Prostate gland (tissue), 2 donors: Measurements from ENCODE around the gene ZNF639. TPM values are rescaled to one million over a fixed set of nuclear protein-coding genes. Genes with fewer than 3 reads are reported as not detected.
"Not testable (repeated sequence)": the region's sequence is repeated elsewhere in the genome, so short reads cannot be mapped to it uniquely, and the experiment has no call there.

Experiments used
- DNase-seq: peaks from one replicate; pipeline ENCODE4 v3.0.0-alpha.2; 2019; ENCODE audit warnings: low spot score
- H3K27ac ChIP-seq, 2 donors: fragments of 200-600 bp; sonication (generic); 2 replicates each; pipeline ENCODE4 v1.5.1; 2017 to 2019
- H3K27me3 ChIP-seq: fragments of 200-600 bp; sonication (generic); replicated peaks from 2 replicates; pipeline ENCODE4 v1.5.1; 2019; ENCODE audit not compliant: insufficient read depth
- H3K36me3 ChIP-seq, 2 donors: fragments of 200-600 bp; sonication (generic); 1 replicate in 1 of 2; 2 replicates in 1 of 2; pipeline versions ENCODE4 v1.5.1 to v1.8.1; 2017 to 2019
- H3K4me1 ChIP-seq: fragments of 200-600 bp; sonication (generic); replicated peaks from 2 replicates; pipeline ENCODE4 v1.5.1; 2019
- H3K4me3 ChIP-seq, 2 donors: fragments of 200-600 bp; sonication (generic); 2 replicates each; pipeline ENCODE4 v1.5.1; 2017 to 2019
- H3K9me3 ChIP-seq: fragments of 200-600 bp; sonication (generic); 2 replicates; pipeline ENCODE4 v1.5.1; 2017
- POLR2A ChIP-seq: fragments of 450-650 bp; IDR thresholded peaks from one replicate; pipeline ENCODE4 v1.6.1; 2016; ENCODE audit warnings: antibody characterized with exemption, mild to moderate bottlenecking
- POLR2AphosphoS5 ChIP-seq: sonication (generic); formaldehyde crosslinking; IDR thresholded peaks from one replicate; pipeline ENCODE4 v1.6.1; 2017; ENCODE audit warnings: antibody characterized with exemption
- WGBS: methylation state at CpG from one replicate; pipeline ENCODE4 v1.1.5; 2018; 5-methylcytosine and 5-hydroxymethylcytosine counted together
- intact Hi-C: fragments of 100-400 bp; cut with DNase I; formaldehyde crosslinking; loops from one replicate; pipeline ENCODE4 v1.14.2; 2022
- total RNA-seq, 2 donors: library from RNA; depleted of rRNA; stranded (reverse); fragments of >200 nt; gene quantifications; one replicate each; pipeline ENCODE4 v1.1.0, GENCODE V29; 2016
- TF ChIP-seq, protein P1 (sequence below), 4 experiments: fragments of 200-600 bp in 2 of 4; fragments of 450-650 bp in 2 of 4; sonication (generic) in 2 of 4; IDR thresholded peaks; 1 replicate in 3 of 4; 2 replicates in 1 of 4; pipeline ENCODE4 v1.5.1; 2016 to 2019; ENCODE audit warnings: antibody characterized with exemption in 4 of 4, mild to moderate bottlenecking in 2 of 4, moderate library complexity in 2 of 4

ZNF639 gene
- total RNA-seq, 2 donors from 2014 or later, result 48.6 to 50.7 TPM

DNA sequence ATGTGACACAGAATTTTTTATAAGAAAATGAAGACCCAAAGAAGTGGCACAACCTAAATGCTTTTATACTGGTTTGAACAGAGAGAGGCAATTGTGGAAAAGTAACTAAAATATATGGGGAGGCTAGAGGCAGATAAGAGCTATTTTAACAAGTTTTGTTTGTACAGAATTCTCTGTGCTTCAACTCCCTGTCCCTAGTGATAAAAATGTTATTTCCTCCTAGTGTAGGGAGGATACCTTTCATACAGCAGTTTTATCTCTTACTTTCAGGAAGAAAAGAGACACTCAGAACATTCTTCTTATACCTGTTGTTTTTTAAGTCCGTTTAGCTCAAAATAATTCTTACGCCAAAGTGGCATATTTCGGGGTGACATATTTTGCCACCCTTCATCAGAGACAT, 21.2 kb upstream of the ZNF639 start:
- 65% methylated on average over 3 of the region's 3 CpGs for WGBS
- TF ChIP-seq POLR2A (no peak), POLR2AphosphoS5 (no peak)
- TF ChIP-seq, protein P1, sequence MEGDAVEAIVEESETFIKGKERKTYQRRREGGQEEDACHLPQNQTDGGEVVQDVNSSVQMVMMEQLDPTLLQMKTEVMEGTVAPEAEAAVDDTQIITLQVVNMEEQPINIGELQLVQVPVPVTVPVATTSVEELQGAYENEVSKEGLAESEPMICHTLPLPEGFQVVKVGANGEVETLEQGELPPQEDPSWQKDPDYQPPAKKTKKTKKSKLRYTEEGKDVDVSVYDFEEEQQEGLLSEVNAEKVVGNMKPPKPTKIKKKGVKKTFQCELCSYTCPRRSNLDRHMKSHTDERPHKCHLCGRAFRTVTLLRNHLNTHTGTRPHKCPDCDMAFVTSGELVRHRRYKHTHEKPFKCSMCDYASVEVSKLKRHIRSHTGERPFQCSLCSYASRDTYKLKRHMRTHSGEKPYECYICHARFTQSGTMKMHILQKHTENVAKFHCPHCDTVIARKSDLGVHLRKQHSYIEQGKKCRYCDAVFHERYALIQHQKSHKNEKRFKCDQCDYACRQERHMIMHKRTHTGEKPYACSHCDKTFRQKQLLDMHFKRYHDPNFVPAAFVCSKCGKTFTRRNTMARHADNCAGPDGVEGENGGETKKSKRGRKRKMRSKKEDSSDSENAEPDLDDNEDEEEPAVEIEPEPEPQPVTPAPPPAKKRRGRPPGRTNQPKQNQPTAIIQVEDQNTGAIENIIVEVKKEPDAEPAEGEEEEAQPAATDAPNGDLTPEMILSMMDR (IDR thresholded peaks at IDR 0.05), result no peak
- no peak overlapping the region for H3K4me3 ChIP-seq
- no peaks in the 10 kb centered on the region for H3K9me3 ChIP-seq
- H3K27me3 ChIP-seq, result no peaks in the 10 kb centered on the region
- intact Hi-C loops, result no loop called here
- H3K36me3 ChIP-seq, result no peaks in the 10 kb centered on the region
- DNase-seq, result no peak
- H3K27ac ChIP-seq, result no peak overlapping the region
- no peaks in the 10 kb centered on the region for H3K4me1 ChIP-seq

DNA sequence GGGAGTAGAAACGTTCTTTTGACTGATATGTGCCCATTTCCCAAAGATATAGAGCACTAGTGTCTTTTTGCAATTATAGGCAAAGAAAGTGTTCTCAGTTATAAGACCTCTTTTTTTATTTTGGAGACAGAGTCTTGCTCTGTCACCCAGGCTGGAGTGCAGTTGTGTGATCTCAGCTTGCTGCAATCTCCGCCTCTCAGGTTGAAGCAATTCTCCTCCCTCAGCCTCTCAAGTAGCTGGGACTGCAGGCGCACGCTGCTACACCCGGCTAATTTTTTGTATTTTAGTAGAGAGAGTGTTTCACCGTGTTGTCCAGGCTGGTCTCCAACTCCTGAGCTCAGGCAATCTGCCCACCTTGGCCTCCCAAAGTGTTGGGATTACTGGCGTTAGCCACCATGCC, 20.7 kb upstream of the ZNF639 start:
- H3K36me3 ChIP-seq, result no peaks in the 10 kb centered on the region
- WGBS, result 86% methylated on average over 7 of the region's 7 CpGs
- no peak overlapping the region for H3K27ac ChIP-seq
- H3K4me3 ChIP-seq, result no peak overlapping the region
- DNase-seq, result no peak
- H3K27me3 ChIP-seq, result no peaks in the 10 kb centered on the region
- intact Hi-C loops, result no loop called here
- TF ChIP-seq POLR2AphosphoS5, result no peak
- TF ChIP-seq, protein P1 (IDR thresholded peaks at IDR 0.05), result no peak
- no peak for TF ChIP-seq POLR2A
- H3K9me3 ChIP-seq, result no peaks in the 10 kb centered on the region
- no peaks in the 10 kb centered on the region for H3K4me1 ChIP-seq

DNA sequence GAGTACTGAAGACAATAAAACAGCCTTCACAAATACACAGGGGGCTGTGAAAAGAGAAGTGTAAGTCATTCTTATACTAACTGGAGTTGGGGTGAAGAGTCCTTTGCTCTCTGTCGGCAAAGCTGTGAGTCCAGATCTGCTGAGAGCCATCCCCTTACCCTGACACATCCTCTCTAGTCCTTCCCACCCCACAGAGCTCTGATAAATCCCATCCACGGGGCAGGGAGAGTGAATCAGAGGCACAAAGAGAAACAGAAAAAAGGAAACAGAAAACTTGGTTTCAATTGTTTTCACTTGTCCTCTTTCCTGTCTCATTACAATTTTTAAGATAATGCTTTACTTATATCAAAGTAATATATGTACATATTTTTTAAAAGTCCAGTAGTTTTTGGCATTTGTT, 18.2 kb upstream of the ZNF639 start:
- 23% methylated on average over 2 of the region's 2 CpGs for WGBS
- TF ChIP-seq POLR2A (no peak), POLR2AphosphoS5 (no peak)
- TF ChIP-seq, protein P1 (IDR thresholded peaks at IDR 0.05), result no peak
- H3K36me3 ChIP-seq, result no peaks in the 10 kb centered on the region
- intact Hi-C loops, result no loop called here
- H3K9me3 ChIP-seq, result no peaks in the 10 kb centered on the region
- DNase-seq, result no peak
- no peak overlapping the region for H3K27ac ChIP-seq
- no peaks in the 10 kb centered on the region for H3K27me3 ChIP-seq
- no peak overlapping the region for H3K4me3 ChIP-seq
- H3K4me1 ChIP-seq, result no peaks in the 10 kb centered on the region

DNA sequence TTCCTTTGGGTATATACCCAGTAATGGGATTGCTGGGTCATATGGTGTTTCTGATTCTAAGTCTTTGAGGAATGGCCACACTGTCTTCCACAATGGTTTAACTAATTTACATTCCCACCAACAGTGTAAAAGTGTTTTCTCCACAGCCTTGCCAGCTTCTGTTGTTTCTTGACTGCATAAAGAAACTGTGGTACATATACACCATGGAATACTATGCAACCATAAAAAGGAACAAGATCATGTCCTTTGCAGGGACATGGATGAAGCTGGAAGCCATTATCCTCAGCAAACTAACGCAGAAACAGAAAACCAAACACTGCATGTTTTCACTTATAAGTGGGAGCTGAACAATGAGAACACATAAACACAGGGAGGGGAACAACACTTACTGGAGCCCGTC, 15.5 kb upstream of the ZNF639 start:
- WGBS, result 57% methylated on average over 2 of the region's 2 CpGs
- H3K27ac ChIP-seq, H3K36me3 ChIP-seq, H3K9me3 ChIP-seq, DNase-seq, H3K4me3 ChIP-seq, H3K27me3 ChIP-seq, intact Hi-C loops, H3K4me1 ChIP-seq: not testable (repeated sequence)

DNA sequence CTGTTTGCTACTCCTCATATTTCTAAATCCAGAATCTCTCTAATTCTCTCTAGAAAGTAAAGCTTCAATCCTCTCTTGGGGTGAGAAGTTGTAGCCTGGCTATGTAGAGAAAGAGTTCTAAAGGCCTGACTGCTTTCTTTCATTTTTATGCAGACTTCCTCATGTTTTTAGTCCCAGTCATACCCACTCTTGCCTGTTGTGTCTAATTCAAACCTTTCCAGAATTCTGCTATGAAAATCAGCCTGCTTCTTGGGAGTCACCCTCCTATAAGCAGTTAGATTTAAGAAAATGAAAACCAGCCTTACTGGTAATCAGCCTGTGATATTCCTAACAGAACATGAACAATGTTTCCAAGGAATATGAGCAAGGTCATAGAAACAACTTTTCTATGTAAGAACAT, 14.8 kb upstream of the ZNF639 start:
- DNase-seq, result no peak
- Histone ChIP-seq H3K27ac (no peak overlapping the region), H3K4me1 (no peaks in the 10 kb centered on the region), H3K36me3 (no peaks in the 10 kb centered on the region), H3K27me3 (no peaks in the 10 kb centered on the region), H3K9me3 (no peaks in the 10 kb centered on the region), H3K4me3 (no peak overlapping the region)
- TF ChIP-seq POLR2A, result no peak
- intact Hi-C loops, result no loop called here

DNA sequence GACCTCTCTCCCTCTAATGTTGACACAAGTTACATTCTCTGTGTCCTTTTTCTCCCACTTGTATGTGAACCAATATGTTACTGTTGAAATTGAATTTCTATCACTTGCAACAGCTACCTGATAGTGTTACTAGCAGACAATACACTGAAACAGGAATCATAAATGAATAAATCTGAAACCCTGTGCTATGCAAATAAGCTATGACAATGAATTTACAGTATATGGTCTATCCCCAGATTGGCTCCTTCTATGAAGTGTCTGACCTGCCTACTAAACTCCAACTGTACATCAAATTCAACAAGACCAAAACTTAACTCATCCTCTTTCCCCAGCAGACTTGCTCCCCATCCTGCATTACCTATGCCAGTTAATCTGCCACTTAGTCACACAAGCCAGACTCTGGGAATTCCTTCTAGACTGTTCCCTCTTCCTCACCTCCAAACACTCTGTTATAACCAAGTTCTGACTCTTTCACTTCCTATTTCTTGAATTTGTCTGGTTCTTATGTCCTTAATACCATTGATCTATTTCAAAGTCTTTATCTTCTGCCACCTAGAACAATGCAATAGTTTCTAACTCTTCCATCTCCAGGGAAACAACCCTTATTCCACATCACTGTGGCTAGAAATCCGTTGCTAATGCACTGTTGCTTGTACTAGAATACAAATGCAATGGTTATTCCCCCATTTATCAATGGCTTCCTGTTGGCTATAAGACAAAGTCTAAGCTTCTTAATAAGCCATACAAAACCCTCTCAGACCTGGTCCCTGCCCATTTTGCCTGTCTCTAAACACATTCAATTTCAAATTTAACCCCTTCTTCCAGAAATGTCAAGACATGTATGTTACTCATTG, 13.4 kb upstream of the ZNF639 start:
- 45% methylated on average over 1 of the region's 1 CpG for WGBS
- TF ChIP-seq POLR2AphosphoS5, result no peak
- TF ChIP-seq, protein P1 (IDR thresholded peaks at IDR 0.05), result no peak
- no peak for TF ChIP-seq POLR2A
- no peaks in the 10 kb centered on the region for H3K4me1 ChIP-seq
- no peak overlapping the region for H3K4me3 ChIP-seq
- H3K9me3 ChIP-seq, result no peaks in the 10 kb centered on the region
- no peak overlapping the region for H3K27ac ChIP-seq
- no peak for DNase-seq
- H3K36me3 ChIP-seq, result no peaks in the 10 kb centered on the region
- intact Hi-C loops, result no loop called here
- H3K27me3 ChIP-seq, result no peaks in the 10 kb centered on the region
